Urothelium cell line (cell line): ENCODE measurements around the gene KDM4F.

ENCODE experiments used
- DNase-seq: peaks from one replicate; pipeline ENCODE4 v3.0.0; 2011; ENCODE audit warnings: low spot score, mixed read lengths
- FAIRE-seq: peaks from 2 replicates; lab custom pipeline; 2011; peaks lifted over from hg19 to GRCh38; lab: Jason Lieb, UNC

Gene KDM4F

GRCh38 chr11:95058621-95059020 lies 9.4 kb downstream of the KDM4F start:
- DNase-seq = no peak
- FAIRE-seq = no peak

DNA sequence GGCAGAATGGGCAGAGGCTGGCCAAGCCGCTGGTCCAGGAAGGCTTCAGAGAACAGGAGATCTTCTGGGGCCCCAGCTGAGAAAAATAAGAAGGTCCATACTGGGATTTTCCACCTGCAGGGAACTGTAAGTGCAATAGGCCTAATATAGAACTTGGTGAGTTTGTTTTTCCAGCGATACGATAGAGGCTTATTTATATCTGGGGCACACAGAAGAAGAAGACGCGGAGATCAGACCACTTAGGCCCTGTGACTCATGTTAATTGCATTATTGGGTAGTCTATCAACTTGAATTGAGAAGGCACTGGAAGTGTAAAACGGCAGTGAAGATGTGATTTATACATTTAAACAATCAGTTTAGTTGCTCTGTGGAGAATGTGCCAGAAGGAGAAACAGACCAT lies 9.8 kb downstream of the KDM4F start:
- DNase-seq (no peak), FAIRE-seq (no peak)

GRCh38 chr11:95065336-95065735 lies 16.1 kb downstream of the KDM4F start:
- no peak for DNase-seq
- FAIRE-seq = no peak

DNA sequence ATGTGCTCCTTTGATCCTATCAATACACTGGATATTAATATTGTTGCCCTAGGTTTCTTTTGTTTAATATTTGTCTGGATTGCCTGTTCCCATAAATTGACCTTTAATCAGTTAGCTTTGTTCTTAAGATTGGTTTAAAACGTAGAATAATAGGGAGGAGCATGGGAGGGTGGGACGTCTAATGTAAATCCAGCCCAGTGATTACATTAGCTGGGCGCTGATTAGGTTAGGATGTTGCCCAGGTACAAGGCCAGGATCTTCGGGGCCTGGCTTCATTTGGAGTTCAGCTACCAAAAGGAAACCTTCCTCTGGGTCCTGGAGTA lies 17.5 kb downstream of the KDM4F start, which contains the start of gene SRSF8:
Gene SRSF8 (plus strand): TSS at position 204 of the 323 bp plus-strand sequence. CDS start 308 bp downstream, outside the sequence.
- FAIRE-seq = no peak
- DNase-seq = no peak

DNA sequence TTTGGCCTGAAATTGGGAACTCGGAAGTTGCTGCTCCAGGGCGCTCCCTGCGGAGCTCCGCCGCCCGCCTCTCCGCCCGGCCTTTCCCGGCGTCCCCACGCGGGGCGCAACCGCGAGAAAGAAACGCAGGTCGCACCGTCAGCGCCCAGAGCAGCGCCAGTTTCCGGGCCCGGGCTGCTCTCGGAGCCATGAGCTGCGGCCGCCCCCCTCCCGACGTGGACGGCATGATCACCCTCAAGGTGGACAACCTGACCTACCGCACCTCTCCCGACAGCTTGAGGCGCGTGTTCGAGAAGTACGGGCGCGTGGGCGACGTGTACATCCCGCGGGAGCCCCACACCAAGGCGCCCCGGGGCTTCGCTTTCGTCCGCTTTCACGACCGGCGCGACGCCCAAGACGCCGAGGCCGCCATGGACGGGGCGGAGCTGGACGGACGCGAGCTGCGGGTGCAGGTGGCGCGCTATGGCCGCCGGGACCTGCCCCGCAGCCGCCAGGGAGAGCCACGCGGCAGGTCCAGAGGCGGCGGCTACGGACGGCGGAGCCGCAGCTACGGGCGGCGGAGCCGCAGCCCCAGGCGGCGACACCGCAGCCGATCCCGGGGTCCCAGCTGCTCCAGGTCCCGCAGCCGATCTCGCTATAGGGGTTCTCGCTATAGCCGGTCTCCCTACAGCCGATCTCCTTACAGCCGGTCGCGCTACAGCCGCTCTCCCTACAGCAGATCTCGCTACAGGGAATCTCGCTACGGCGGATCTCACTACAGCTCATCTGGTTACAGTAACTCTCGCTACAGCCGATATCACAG lies 18.0 kb downstream of the KDM4F start:
- peak; percentile 76 for DNase-seq
- FAIRE-seq = no peak

GRCh38 chr11:95067841-95068219 lies 18.6 kb downstream of the KDM4F start:
- no peak for FAIRE-seq
- no peak for DNase-seq

DNA sequence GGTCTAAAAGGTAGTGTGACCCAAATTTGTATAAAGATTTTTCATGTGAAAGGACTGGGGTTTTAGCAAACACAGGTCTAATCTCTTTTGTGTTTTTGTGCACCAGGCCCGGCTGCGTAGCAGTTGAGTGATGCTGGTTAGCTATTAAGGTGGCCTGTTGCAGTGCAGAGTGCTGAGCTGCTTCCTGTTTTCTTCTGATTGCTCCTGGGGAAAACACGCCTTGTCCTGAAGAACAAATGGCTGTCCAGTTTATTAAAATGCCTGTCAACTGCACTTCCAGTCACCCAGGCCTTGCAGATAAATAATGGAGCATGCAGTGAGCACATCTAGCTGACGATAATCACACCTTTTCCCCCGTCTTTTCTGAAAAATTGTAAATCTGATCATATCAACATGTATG lies 19.3 kb downstream of the KDM4F start:
- no peak for FAIRE-seq
- peak; percentile 76 for DNase-seq

DNA sequence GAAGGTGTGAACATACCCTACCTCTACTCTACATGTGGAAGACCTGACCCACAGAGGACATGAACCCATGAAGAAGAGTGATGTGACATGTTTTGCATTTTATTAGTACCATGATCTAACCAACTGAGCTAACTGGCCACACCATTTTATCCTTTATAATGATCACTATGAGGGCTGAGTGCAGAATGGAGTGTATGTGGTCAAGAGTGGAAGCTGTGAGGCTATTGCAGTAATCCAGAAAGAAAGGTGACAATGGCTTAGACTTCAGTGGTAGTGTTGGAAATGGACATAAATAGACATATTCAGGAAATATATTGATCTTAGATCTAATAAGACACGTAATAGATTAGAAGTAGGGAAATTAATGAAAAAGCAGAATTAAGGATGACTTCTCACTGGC lies 21.2 kb downstream of the KDM4F start:
- no peak for DNase-seq
- no peak for FAIRE-seq

- no peak for DNase-seq
- no peak for FAIRE-seq
These were observed 23.7 kb downstream of the KDM4F start for GRCh38 chr11:95072948-95073347.

- DNase-seq = no peak
- FAIRE-seq = no peak
These were observed 25.8 kb downstream of the KDM4F start for GRCh38 chr11:95074792-95075563.

DNA sequence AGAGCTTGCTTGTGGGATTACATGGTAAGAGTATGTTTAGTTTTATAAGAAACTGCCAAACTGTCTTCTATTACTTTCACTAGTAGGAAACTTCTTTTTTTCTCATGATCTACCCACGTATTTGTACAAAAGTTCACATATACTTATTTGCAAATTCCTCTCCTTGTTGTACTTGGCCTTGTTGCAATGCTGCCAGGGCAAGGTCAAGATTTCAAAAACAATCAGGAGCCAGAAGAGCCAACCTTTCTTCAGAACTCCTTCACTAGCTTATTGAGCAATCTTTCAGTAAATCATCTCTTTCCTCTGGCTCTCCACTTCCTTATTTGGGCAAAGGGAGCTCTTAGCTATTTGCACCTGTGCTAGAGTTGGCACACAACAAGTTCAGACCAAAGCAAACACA lies 27.2 kb downstream of the KDM4F start:
- FAIRE-seq (no peak), DNase-seq (no peak)

DNA sequence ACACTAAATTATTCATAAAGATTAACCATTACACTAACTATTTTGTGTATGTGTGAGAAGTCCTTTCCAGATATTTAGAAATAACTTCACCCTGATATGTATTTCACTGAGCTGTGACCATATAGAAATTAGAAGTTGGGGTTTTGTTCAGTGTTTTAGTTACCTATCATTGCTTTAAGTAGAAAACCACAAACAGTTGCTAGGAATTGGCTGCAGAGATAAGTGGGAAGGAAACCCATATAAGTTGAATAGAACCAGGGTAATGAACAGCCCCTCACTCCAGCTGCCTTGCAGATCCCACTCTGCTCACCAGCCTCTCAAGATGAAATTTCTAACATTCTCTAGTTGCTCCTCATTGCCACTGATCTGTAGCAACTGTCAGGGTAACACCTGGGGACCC lies 27.8 kb downstream of the KDM4F start:
- DNase-seq (no peak), FAIRE-seq (no peak)

- no peak for FAIRE-seq
- DNase-seq = no peak
These were observed 29.3 kb downstream of the KDM4F start for GRCh38 chr11:95078526-95078925.

DNA sequence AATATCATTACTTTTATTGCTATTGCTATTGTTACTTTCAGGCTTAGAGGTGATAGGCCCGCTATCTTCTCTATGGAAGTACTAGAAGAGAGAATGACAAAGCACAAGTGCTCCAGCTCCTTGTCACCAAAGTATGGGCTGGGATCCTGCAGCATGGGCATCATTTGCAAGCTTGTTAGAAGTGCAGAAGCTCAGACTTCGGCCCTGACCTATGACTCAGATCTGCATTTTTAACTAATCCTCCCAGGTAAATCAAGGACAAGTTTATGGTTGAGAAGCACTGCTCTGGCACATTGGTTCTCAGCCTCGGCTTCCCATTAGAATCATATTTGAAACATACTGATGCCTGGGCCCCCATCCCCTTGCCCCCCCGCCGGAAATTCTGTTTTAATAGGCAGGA lies 31.8 kb downstream of the KDM4F start:
- FAIRE-seq = no peak
- no peak for DNase-seq

- DNase-seq = no peak
- FAIRE-seq = no peak
These were observed 32.2 kb downstream of the KDM4F start for GRCh38 chr11:95081412-95081811.

- FAIRE-seq = no peak
- no peak for DNase-seq
These were observed 33.4 kb downstream of the KDM4F start for GRCh38 chr11:95082576-95083001.

GRCh38 chr11:95084509-95084908 lies 35.3 kb downstream of the KDM4F start:
- no peak for FAIRE-seq
- peak; percentile 47 for DNase-seq

DNA sequence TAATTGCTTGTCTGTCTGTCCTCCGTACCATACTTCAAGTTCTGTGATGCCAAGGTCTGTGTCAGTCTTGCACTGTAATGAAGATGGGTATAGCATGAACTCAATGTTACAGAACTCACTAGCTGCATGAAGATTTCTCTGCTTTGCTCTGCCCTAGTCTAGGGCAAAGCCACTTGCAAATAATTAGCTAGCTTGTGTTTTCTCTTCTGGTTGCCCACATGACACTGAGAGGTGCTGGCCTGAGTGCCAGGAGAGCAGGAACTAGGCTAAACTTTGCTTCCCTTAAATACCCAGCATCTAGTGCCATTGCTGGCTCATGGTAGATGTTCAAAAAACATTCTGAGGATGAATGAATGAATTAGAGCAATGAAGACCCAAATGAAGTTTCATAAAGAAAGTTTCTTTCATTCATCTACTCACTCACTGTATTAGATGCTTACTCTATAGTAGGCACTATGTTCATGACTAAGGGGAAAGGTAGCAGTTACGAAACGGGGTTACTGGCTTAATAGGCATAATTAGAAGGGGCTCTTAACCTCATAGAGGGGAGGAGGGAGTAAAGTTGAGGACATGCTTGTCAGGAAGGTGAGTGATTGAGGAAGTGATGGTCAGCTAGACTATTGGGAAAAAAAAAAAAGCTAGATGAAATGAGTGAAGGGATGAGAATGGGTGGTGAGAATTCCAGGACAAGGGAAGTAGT lies 36.0 kb downstream of the KDM4F start:
- DNase-seq = no peak
- FAIRE-seq = no peak

DNA sequence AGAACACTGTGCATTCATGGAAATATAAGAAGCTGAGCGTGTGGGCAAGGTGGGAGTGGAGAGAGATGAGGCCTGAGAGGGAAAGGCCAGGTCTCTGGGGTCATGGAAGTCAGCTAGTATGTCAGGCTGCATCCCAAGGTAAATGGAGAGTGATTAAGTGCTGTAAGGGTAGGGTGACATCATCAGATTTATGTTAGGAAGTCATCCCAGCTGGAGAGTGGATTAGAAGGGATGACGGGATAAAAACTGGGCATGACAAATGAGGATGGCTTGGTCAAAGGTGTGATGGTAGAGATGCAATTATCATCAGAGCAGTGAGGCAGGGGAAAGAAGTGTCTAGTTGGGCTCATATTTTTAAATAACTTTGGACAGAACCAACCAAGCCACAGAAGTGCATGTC lies 36.9 kb downstream of the KDM4F start:
- no peak for FAIRE-seq

GRCh38 chr11:95086836-95087570 lies 37.8 kb downstream of the KDM4F start:
- DNase-seq (no peak), FAIRE-seq (no peak)

More for the DNA sequence above, 36.9 kb downstream of the KDM4F start:
- no peak for DNase-seq
